Heart left ventricle (tissue), 16 donors: Measurements from ENCODE around the gene DNPEP. TPM values are rescaled to one million over a fixed set of nuclear protein-coding genes. Genes with fewer than 3 reads are reported as not detected.

Source experiments
- ATAC-seq, 4 donors: fragments of 200-7000 bp; cut with Tn5 transposase; one replicate each; pipeline ENCODE4 v1.9.1; 2020 to 2022; ENCODE audit warnings: moderate library complexity in 4 of 4, mild to moderate bottlenecking in 3 of 4, moderate number of reproducible peaks in 1 of 4
- DNase-seq, 5 donors: peaks; one replicate each; pipeline ENCODE4 v3.0.0-alpha.2; 2020
- H3K27ac ChIP-seq, 12 donors: fragments of 200-600 bp; sonication (generic) in 4 of 12; one replicate each; pipeline versions ENCODE4 v1.5.0 to v1.8.0; 2016 to 2022; ENCODE audit warnings: mild to moderate bottlenecking in 2 of 12
- H3K27me3 ChIP-seq, 9 donors: fragments of 200-600 bp; sonication (generic) in 2 of 9; one replicate each; pipeline versions ENCODE4 v1.5.1 to v1.8.0; 2016 to 2022; ENCODE audit warnings: mild to moderate bottlenecking in 3 of 9
- H3K36me3 ChIP-seq, 9 donors: fragments of 200-600 bp; sonication (generic) in 2 of 9; one replicate each; pipeline versions ENCODE4 v1.5.0 to v1.8.0; 2018 to 2022; ENCODE audit warnings: mild to moderate bottlenecking in 2 of 9
- H3K4me1 ChIP-seq, 12 donors: fragments of 200-600 bp; sonication (generic) in 4 of 12; one replicate each; pipeline versions ENCODE4 v1.5.0 to v1.8.0; 2016 to 2022; ENCODE audit warnings: mild to moderate bottlenecking in 3 of 12
- H3K4me3 ChIP-seq, 12 donors: fragments of 200-600 bp; sonication (generic) in 4 of 12; one replicate each; pipeline versions ENCODE4 v1.5.0 to v1.8.0; 2017 to 2022; ENCODE audit warnings: mild to moderate bottlenecking in 9 of 12, moderate library complexity in 4 of 12
- H3K9me3 ChIP-seq, 12 donors: fragments of 200-600 bp; sonication (generic) in 4 of 12; one replicate each; pipeline versions ENCODE4 v1.5.0 to v1.8.0; 2016 to 2022; ENCODE audit warnings: mild to moderate bottlenecking in 1 of 12
- POLR2A ChIP-seq, 2 donors: fragments of 450-650 bp; IDR thresholded peaks; one replicate each; pipeline ENCODE4 v1.6.1; 2017; ENCODE audit warnings: antibody characterized with exemption in 2 of 2, mild to moderate bottlenecking in 2 of 2, moderate library complexity in 2 of 2
- WGBS, 4 donors: extraction: QIAGEN DNeasy Blood & Tissue Kit in 2 of 4; methylation state at CpG; one replicate each; pipeline versions ENCODE4 v1.1.5 to v1.1.7; 2013 to 2018; 5-methylcytosine and 5-hydroxymethylcytosine counted together
- intact Hi-C, 10 donors: fragments of 100-400 bp; cut with DNase I; formaldehyde crosslinking; loops; one replicate each; pipeline versions ENCODE4 v1.11.1 to v1.14.2; 2022
- long read RNA-seq, 3 donors: library from polyadenylated mRNA; unstranded; transcript quantifications; one replicate each; pipeline ENCODE4 v2.0.0, GENCODE V29; 2020 to 2021
- polyA plus RNA-seq, 2 donors: library from polyadenylated mRNA; stranded (reverse); fragments of 200-250 nt; gene quantifications; one replicate each; pipeline ENCODE4 v1.2.3, GENCODE V29; 2013
- total RNA-seq, 9 donors: library from RNA; depleted of rRNA in 2 of 9; stranded (reverse); fragments of >200 nt in 2 of 9; fragmentation: NEBNext Ultra II Directional in 3 of 9; extraction: Animal tissue kit (Norgen Biotek cat#: 25700) in 3 of 9; gene quantifications; one replicate each; pipeline versions ENCODE4 v1.1.0 to v1.2.4, GENCODE V29; 2016 to 2023
- TF ChIP-seq, protein P1 (sequence below), 12 donors: fragments of 200-600 bp; sonication (generic) in 4 of 12; IDR thresholded peaks; one replicate each; pipeline versions ENCODE4 v1.5.0 to v1.8.0; 2018 to 2022; ENCODE audit warnings: antibody characterized with exemption in 12 of 12, mild to moderate bottlenecking in 5 of 12
- donor health status: ischemic (EF 13 %, LVEDD 7.1; RV severe dilation, severe dysfunction).
- donor health status: healthy with polysubstance abuse.
- donor health status: DM: no; HTN: yes; CAD: no.
- donor health status: DM: no; HTN: no; CAD: no.
- donor health status: ischemic (EF 25% LVEDD 6.9; RV normal size, moderate dysfunction).
- donor health status: ischemic (EF 25% LVEDD 5.7; RV mildly dilated, moderate dysfunction).
- donor health status: healthy.
- donor health status: DM: yes; HTN: yes; CAD: no.
- donor health status: ischemic (EF 35%, LVEDD 5.7; RV mildly dilated, moderate dysfunction).
- donor health status: nonischemic (EF 11% LVEDD 7.7; RV severe dilation, severe dysfunction).
- donor health status: DM: yes; HTN: yes; CAD: no.
- donor health status: PGD.
- donor health status: ischemic (EF 29% LVEDD 5.4; RV normal size, mild dysfunction).
- donor health status: nonischemic (EF 23%, LVEDD 6.1; RV moderate dilation, normal function).

The DNPEP gene
- total RNA-seq (100 to 1,000 TPM in 1 of 9 donors, 10 to 100 TPM in 8; 61.8 to 101 (median 73.4) TPM), polyA plus RNA-seq (10 to 100 TPM; 61.3 to 69.6 TPM)
- long read RNA-seq, donor 1, transcript DNPEP-201 (15 exons, 2,425 nt), result major isoform, 145 of 201 reads
- long read RNA-seq, donor 1, transcript DNPEP-217 (15 exons, 2,408 nt), result minor isoform, 14 of 201 reads
- long read RNA-seq, donor 1, transcript DNPEP-203 (15 exons, 1,657 nt), result minor isoform, 11 of 201 reads
- long read RNA-seq, donor 1, partial matches to known transcripts, result 17 of 201 reads
- long read RNA-seq, donor 1, other reads (novel, unspliced or antisense), result 14 of 201 reads
- long read RNA-seq, donor 2, transcript DNPEP-201 (15 exons, 2,425 nt), result major isoform, 136 of 254 reads
- long read RNA-seq, donor 2, transcript DNPEP-203 (15 exons, 1,657 nt), result minor isoform, 17 of 254 reads
- long read RNA-seq, donor 2, transcript DNPEP-217 (15 exons, 2,408 nt), result minor isoform, 36 of 254 reads
- long read RNA-seq, donor 2, partial matches to known transcripts, result 36 of 254 reads
- long read RNA-seq, donor 2, other reads (novel, unspliced or antisense), result 28 of 254 reads
- long read RNA-seq, donor 3, transcript DNPEP-203 (15 exons, 1,657 nt), result minor isoform, 7 of 152 reads
- long read RNA-seq, donor 3, transcript DNPEP-201 (15 exons, 2,425 nt), result major isoform, 104 of 152 reads
- long read RNA-seq, donor 3, partial matches to known transcripts, result 15 of 152 reads
- long read RNA-seq, donor 3, other reads (novel, unspliced or antisense), result 22 of 152 reads

DNA sequence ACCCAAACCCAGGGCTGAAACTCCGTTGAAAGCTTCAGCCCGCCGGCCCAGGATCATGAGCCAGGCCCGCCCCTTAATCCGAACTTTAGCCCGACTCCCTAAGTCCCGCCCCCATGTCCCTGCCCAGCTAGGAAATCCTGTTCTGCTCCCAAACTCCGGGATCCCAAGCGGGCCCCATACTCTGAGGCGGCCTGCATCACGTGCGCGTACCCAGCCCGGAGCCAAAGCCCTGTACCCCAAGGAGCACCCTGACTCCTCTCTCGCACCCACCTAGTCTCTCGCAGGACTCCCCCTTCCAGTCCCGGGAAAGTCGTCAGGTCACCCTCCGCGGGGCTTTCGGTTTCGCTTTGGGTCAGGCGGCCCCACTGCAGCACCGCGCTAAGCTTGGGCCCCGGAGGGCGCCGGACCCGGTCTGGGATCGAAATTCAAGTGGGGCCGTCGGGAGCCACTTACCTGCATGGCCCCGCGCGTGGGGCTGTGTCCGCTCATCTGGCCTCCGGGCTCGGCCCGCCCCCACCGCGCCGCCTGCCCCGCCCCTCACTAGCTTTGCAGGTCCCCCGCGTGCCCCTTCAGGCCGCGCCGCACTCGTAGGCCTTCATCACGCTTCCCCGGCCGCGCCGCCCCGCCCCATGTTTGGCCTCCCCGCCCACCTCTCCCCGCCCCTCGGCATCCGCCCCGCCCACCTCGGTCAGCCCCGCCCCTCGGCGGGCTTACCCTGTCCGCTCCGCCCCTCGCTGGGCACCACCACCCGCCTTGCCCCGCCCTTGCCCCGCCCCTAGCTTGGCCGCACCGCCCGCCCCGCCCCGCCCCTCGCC, at the start of gene DNPEP:
Gene DNPEP (minus strand): TSS at position 607 of the 815 bp plus-strand sequence. CDS start 118 bp downstream, at position 489.
- intact Hi-C loops, result loop anchor here in 6 of 10 donors (10.0 kb wide), 3 partner anchors 93 to 223 kb away; partner anchors contain the start of genes CNPPD1 (in 3 of the 6), NHEJ1 (in 3 of the 6), RETREG2 (in 3 of the 6) and SLC23A3 (in 3 of the 6)
- no peaks in the 10 kb centered on the region for H3K27me3 ChIP-seq
- H3K4me1 ChIP-seq, result peaks cover 0 to 19% (median 11%) of the 10 kb centered on the region in 12 donors
- peak within 1 kb of the TSS; percentile 81 to 99 (median 95) for H3K27ac ChIP-seq
- TF ChIP-seq POLR2A (IDR thresholded peaks at IDR 0.05), result peak in 1 of 2 donors; percentile 42
- TF ChIP-seq, protein P1, sequence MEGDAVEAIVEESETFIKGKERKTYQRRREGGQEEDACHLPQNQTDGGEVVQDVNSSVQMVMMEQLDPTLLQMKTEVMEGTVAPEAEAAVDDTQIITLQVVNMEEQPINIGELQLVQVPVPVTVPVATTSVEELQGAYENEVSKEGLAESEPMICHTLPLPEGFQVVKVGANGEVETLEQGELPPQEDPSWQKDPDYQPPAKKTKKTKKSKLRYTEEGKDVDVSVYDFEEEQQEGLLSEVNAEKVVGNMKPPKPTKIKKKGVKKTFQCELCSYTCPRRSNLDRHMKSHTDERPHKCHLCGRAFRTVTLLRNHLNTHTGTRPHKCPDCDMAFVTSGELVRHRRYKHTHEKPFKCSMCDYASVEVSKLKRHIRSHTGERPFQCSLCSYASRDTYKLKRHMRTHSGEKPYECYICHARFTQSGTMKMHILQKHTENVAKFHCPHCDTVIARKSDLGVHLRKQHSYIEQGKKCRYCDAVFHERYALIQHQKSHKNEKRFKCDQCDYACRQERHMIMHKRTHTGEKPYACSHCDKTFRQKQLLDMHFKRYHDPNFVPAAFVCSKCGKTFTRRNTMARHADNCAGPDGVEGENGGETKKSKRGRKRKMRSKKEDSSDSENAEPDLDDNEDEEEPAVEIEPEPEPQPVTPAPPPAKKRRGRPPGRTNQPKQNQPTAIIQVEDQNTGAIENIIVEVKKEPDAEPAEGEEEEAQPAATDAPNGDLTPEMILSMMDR (IDR thresholded peaks at IDR 0.05), result no peak
- peaks cover 0 to 41% (median 39%) of the 10 kb centered on the region in 9 donors for H3K36me3 ChIP-seq
- ATAC-seq, result peak; percentile 44 to 79 (median 72)
- H3K9me3 ChIP-seq, result peaks cover 0 to 6% (median 0%) of the 10 kb centered on the region in 12 donors
- peak within 1 kb of the TSS; percentile 52 to 95 (median 86) for H3K4me3 ChIP-seq
- peak; percentile 85 to 98 (median 95) for DNase-seq
- WGBS, 4 donors, result 0 to 1% (median 1%) methylated on average over 21 to 76 of the region's 76 CpGs

DNA sequence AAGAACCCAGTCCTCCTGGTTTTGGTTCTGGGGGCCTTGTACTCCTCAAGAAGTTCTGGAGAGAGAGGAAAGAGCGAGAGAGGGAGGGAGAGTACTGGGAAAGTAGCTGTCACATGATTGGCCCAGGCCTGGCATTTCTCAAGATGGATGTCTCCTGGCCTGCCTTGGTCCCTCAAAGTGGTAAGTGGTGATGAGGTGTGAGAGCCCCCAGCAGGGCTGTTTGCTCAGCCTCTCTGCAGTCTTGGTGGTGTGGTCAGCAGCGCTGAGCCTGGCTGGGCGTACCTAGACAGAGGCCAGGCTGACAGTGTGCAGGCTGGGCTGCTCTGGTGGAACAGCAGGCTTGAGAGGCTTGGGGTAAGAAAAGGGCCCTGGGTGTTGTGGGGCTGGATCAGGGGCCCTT, 49.4 kb upstream of the DNPEP start:
- peaks cover 0 to 70% (median 12%) of the 10 kb centered on the region in 12 donors for H3K4me1 ChIP-seq
- peak in 2 of 4 donors; percentile 2 to 16 for ATAC-seq

DNA sequence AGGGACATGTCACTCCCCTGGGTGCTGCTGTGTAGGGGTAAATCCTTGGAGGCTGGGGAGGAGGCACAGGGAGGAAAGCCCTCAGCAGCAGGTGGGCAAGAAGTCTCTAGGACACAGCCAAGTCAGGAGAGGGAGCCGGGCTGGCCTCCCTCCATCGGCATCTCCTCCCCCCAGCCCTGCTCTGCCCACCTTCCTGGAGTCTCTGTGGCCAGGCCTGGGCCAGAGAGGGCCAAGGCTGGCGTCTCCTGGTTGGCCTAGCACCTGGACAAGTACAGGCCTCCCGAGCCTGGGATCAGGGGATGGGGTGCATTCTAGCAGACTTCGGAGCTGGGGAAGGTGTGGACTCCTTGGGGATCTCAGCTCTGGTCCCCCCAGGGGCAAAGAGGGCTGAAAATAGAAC, 48.8 kb upstream of the DNPEP start:
- no peaks in the 10 kb centered on the region for H3K36me3 ChIP-seq
- H3K27me3 ChIP-seq, result peaks cover 4 to 46% (median 12%) of the 10 kb centered on the region in 9 donors
- no peaks in the 10 kb centered on the region for H3K9me3 ChIP-seq
- H3K4me1 ChIP-seq, result peaks cover 0 to 68% (median 11%) of the 10 kb centered on the region in 12 donors
- peak overlapping the region in 9 of 12 donors; percentile 50 to 98 (median 94) for H3K27ac ChIP-seq
- intact Hi-C loops, result loop anchor here in 1 of 10 donors (5.0 kb wide), 1 partner anchor 34 kb away; no protein-coding TSS in a partner anchor
- H3K4me3 ChIP-seq, result peak overlapping the region in 6 of 12 donors; percentile 50 to 72 (median 59)
- DNase-seq, result peak in 1 of 5 donors; percentile 13
- no peak for ATAC-seq
- no peak for TF ChIP-seq POLR2A (IDR thresholded peaks at IDR 0.05)
- TF ChIP-seq, protein P1 (IDR thresholded peaks at IDR 0.05), result no peak
- WGBS, 4 donors, result 65 to 74% (median 67%) methylated on average over 5 of the region's 5 CpGs

More for the DNA sequence above, 49.4 kb upstream of the DNPEP start:
- peak overlapping the region in 9 of 12 donors; percentile 50 to 98 (median 94) for H3K27ac ChIP-seq
- peak overlapping the region in 1 of 12 donors; percentile 68 for H3K4me3 ChIP-seq
- H3K27me3 ChIP-seq, result peaks cover 6 to 51% (median 17%) of the 10 kb centered on the region in 9 donors
- intact Hi-C loops, result loop anchor here in 1 of 10 donors (5.0 kb wide), 1 partner anchor 35 kb away; no protein-coding TSS in a partner anchor
- 48 to 68% (median 56%) methylated on average over 3 of the region's 3 CpGs for WGBS, 4 donors
- no peaks in the 10 kb centered on the region for H3K9me3 ChIP-seq
- DNase-seq, result peak in 1 of 5 donors; percentile 28
- TF ChIP-seq, protein P1 (IDR thresholded peaks at IDR 0.05), result no peak
- TF ChIP-seq POLR2A (IDR thresholded peaks at IDR 0.05), result no peak
- H3K36me3 ChIP-seq, result no peaks in the 10 kb centered on the region
